ENCODE measurements around the gene EMP3. TPM values are rescaled to one million over a fixed set of nuclear protein-coding genes. Genes with fewer than 3 reads are reported as not detected.
A peak's percentile ranks its signal among the peaks of the same experiment; 100 is the strongest.

EMP3 gene
- total and polyA plus RNA-seq, 2 of the 13 experiments (the other 11 are each of a cell fraction or from before 2014, with no cell fraction given): 2.2 to 7.8 TPM

DNA sequence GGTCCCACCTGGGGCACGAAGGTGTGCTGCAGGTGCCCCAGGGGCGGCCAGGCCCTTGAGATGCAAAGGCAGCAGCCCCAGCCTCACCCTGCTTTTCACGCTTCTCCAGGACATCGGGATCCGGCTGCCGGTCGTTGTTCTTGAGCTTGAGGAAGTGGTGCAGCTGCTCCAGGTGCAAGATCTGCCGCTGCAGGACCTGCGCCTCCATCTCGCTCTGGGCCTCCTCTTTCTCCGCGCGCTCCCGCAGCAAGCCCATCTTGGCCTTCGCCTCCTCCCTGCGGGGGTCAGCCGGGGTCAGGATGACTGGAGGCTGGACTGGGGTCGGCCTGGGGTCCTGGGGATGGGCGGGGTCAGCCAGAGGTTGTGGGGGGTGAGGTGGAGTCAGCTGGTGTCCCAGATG lies 21.5 kb upstream of the EMP3 start (continued):
- TF ChIP-seq, protein P1, sequence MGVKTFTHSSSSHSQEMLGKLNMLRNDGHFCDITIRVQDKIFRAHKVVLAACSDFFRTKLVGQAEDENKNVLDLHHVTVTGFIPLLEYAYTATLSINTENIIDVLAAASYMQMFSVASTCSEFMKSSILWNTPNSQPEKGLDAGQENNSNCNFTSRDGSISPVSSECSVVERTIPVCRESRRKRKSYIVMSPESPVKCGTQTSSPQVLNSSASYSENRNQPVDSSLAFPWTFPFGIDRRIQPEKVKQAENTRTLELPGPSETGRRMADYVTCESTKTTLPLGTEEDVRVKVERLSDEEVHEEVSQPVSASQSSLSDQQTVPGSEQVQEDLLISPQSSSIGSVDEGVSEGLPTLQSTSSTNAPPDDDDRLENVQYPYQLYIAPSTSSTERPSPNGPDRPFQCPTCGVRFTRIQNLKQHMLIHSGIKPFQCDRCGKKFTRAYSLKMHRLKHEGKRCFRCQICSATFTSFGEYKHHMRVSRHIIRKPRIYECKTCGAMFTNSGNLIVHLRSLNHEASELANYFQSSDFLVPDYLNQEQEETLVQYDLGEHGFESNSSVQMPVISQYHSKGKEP (CRISPR knock-in tag; IDR thresholded peaks at IDR 0.05): no peak
- TF ChIP-seq ZNF251 (CRISPR knock-in tag; IDR thresholded peaks at IDR 0.05) (no peak), ZNF274 (CRISPR knock-in tag; IDR thresholded peaks at IDR 0.05) (no peak), BCL6 (CRISPR knock-in tag; IDR thresholded peaks at IDR 0.05) (no peak), NFYB (CRISPR knock-in tag; IDR thresholded peaks at IDR 0.05) (no peak)

GRCh38 chr19:48308631-48309586 lies 16.4 kb upstream of the EMP3 start:
- H3K4me2 ChIP-seq (ENCODE audit: low read depth, low read length): peak overlapping the region; percentile 96
- DNase-seq (ENCODE audit: low spot score) (peak; percentile 71), ATAC-seq (peak; percentile 98), FAIRE-seq (peak; percentile 93)
- no peak overlapping the region for H2AFZ ChIP-seq (ENCODE audit: low read length)
- in situ Hi-C loops (cut with HindIII; ENCODE audit: extremely low pct_ligation_motif_present, low pct_unique_long_range_greater_than_20kb) (loop anchor here (5.0 kb wide), 1 partner anchor 37 kb away; the partner anchor contains the start of gene ZNF114), intact Hi-C loops (cut with micrococcal nuclease; ENCODE audit: unreplicated experiment) (loop anchor here (1.0 kb wide), 1 partner anchor 42 kb away; no protein-coding TSS in a partner anchor)
- H3K9me3 ChIP-seq (ENCODE audit: low read length): no peaks in the 10 kb centered on the region
- peaks cover 0 to 18% of the 10 kb centered on the region in 2 experiments; a peak in 4 of 5 replicates for H3K27me3 ChIP-seq (ENCODE audit: control insufficient read depth in 1 of 2, insufficient read depth in 2 of 2, low read length in 2 of 2)
- no peaks in the 10 kb centered on the region for H3K79me2 ChIP-seq (ENCODE audit: insufficient read depth, low read length)
- no peak overlapping the region for H3K27ac ChIP-seq (ENCODE audit: extremely low read length, insufficient read depth, low read length)
- CTCF ChIA-PET (ENCODE audit: low intra/inter-chr PET ratio, low total read pairs): interaction anchor here (0.7 to 2.0 kb wide), 2 partner anchors 17 to 37 kb away, joined by 3 to 8 read pairs; no protein-coding TSS in a partner anchor
- H3K4me3 ChIP-seq (replicated peaks in 1 of 3; ENCODE audit: insufficient read depth in 1 of 3, low read depth in 2 of 3, low read length in 3 of 3): peak overlapping the region; percentile 49 to 75 (median 57)
- H3K9ac ChIP-seq (ENCODE audit: insufficient read depth, low read depth, low read length): peak overlapping the region; percentile 18; the same call in 1 of the 2 replicates
- no peaks in the 10 kb centered on the region for H3K36me3 ChIP-seq (replicated peaks in 1 of 2; ENCODE audit: control insufficient read depth in 1 of 2, insufficient read depth in 2 of 2, low read length in 2 of 2)
- BruUV-seq (replicated peaks): no TSS peak
- H3K4me1 ChIP-seq (ENCODE audit: insufficient read depth, low read length): peaks cover 30% of the 10 kb centered on the region
- no peaks in the 10 kb centered on the region for H4K20me1 ChIP-seq (ENCODE audit: insufficient read depth, low read length)
- POLR2A ChIA-PET: interaction anchor here (0.6 to 1.7 kb wide), 8 partner anchors 14 to 255 kb away, joined by 3 to 5 read pairs (median 4); partner anchors contain the start of genes SYNGR4 and TMEM143
- 7% methylated on average over 16 of the region's 22 CpGs for WGBS (ENCODE audit: low lambda C conversion rate)
- no peak for TF ChIP-seq IKZF5 (CRISPR knock-in tag; IDR thresholded peaks at IDR 0.05)
- peak; percentile 60; the same call in 1 of the 2 replicates for TF ChIP-seq ZNF784 (CRISPR knock-in tag; IDR thresholded peaks at IDR 0.05; ENCODE audit: borderline replicate concordance)
- TF ChIP-seq XBP1 (CRISPR knock-in tag; IDR thresholded peaks at IDR 0.05): no peak
- TF ChIP-seq, protein P2, sequence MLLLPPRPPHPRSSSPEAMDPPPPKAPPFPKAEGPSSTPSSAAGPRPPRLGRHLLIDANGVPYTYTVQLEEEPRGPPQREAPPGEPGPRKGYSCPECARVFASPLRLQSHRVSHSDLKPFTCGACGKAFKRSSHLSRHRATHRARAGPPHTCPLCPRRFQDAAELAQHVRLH (CRISPR knock-in tag; IDR thresholded peaks at IDR 0.05; ENCODE audit: borderline replicate concordance, low read depth): 0 out of 2 replicates have a peak, but pooled peaks have one; percentile 29
- TF ChIP-seq ZNF691 (CRISPR knock-in tag; IDR thresholded peaks at IDR 0.05; ENCODE audit: borderline replicate concordance, low read depth): peak; percentile 49; the same call in 1 of the 2 replicates
- 0 out of 2 replicates have a peak, but pooled peaks have one; percentile 30 for TF ChIP-seq AHR (CRISPR knock-in tag; IDR thresholded peaks at IDR 0.05)
- no peak for TF ChIP-seq ZBTB20 (CRISPR knock-in tag; IDR thresholded peaks at IDR 0.05; ENCODE audit: borderline replicate concordance, low read depth)
- TF ChIP-seq SALL1 (CRISPR knock-in tag; IDR thresholded peaks at IDR 0.05): 0 out of 2 replicates have a peak, but pooled peaks have one; percentile 11
- peak; percentile 53; the same call in 1 of the 2 replicates for TF ChIP-seq HNRNPL (IDR thresholded peaks at IDR 0.05; ENCODE audit: low read depth, low read length)
- TF ChIP-seq ZNF552 (CRISPR knock-in tag; IDR thresholded peaks at IDR 0.05; ENCODE audit: borderline replicate concordance): no peak
- no peak for TF ChIP-seq ZSCAN31 (CRISPR knock-in tag; IDR thresholded peaks at IDR 0.05; ENCODE audit: low read depth)
